ENCODE results near the gene ZNF407. TPM values are rescaled to one million over a fixed set of nuclear protein-coding genes. Genes with fewer than 3 reads are reported as not detected.

Gene ZNF407
- polyA plus RNA-seq, 1 experiment: 5.8 TPM

- Histone ChIP-seq H3K27ac (ENCODE audit: low read depth, low read length) (no peak overlapping the region), H3K9me3 (ENCODE audit: control insufficient read depth, insufficient read depth, low read length) (peaks cover 4% of the 10 kb centered on the region; the same call in 1 of the 2 replicates), H3K27me3 (ENCODE audit: control insufficient read depth, insufficient read depth, low read length) (no peaks in the 10 kb centered on the region), H3K4me3 (ENCODE audit: low read depth, low read length) (no peak overlapping the region)
- ChIA-PET POLR2A (no interaction called here), CTCF (interaction anchor here (1.5 kb wide), 1 partner anchor 203 kb away, joined by 3 read pairs; no protein-coding TSS in a partner anchor)
- DNase-seq (ENCODE audit: low read depth, low spot score): no peak
- TF ChIP-seq CTCF (IDR thresholded peaks at IDR 0.05; ENCODE audit: low read depth, low read length): no peak
Observed at GRCh38 chr18:74760436-74760835, 162.8 kb downstream of the ZNF407 start.

GRCh38 chr18:74766251-74766650 lies 168.6 kb downstream of the ZNF407 start:
- CTCF ChIA-PET: interaction anchor here (0.6 kb wide), 1 partner anchor 191 kb away, joined by 3 read pairs; no protein-coding TSS in a partner anchor
- Histone ChIP-seq H3K27me3 (ENCODE audit: control insufficient read depth, insufficient read depth, low read length) (no peaks in the 10 kb centered on the region), H3K27ac (ENCODE audit: low read depth, low read length) (no peak overlapping the region), H3K9me3 (ENCODE audit: control insufficient read depth, insufficient read depth, low read length) (peaks cover 4% of the 10 kb centered on the region; the same call in 1 of the 2 replicates), H3K4me3 (ENCODE audit: low read depth, low read length) (no peak overlapping the region)
- POLR2A ChIA-PET: no interaction called here
- no peak for TF ChIP-seq CTCF (IDR thresholded peaks at IDR 0.05; ENCODE audit: low read depth, low read length)
- no peak for DNase-seq (ENCODE audit: low read depth, low spot score)

GRCh38 chr18:74768096-74768495 lies 170.4 kb downstream of the ZNF407 start:
- CTCF ChIA-PET: interaction anchor here (0.7 kb wide), 1 partner anchor 51 kb away, joined by 3 read pairs; no protein-coding TSS in a partner anchor
- Histone ChIP-seq H3K4me3 (ENCODE audit: low read depth, low read length) (no peak overlapping the region), H3K27me3 (ENCODE audit: control insufficient read depth, insufficient read depth, low read length) (no peaks in the 10 kb centered on the region), H3K27ac (ENCODE audit: low read depth, low read length) (no peak overlapping the region), H3K9me3 (ENCODE audit: control insufficient read depth, insufficient read depth, low read length) (peaks cover 4% of the 10 kb centered on the region; the same call in 1 of the 2 replicates)
- POLR2A ChIA-PET: no interaction called here
- no peak for TF ChIP-seq CTCF (IDR thresholded peaks at IDR 0.05; ENCODE audit: low read depth, low read length)
- DNase-seq (ENCODE audit: low read depth, low spot score): no peak

GRCh38 chr18:74773171-74773624 lies 175.5 kb downstream of the ZNF407 start:
- Histone ChIP-seq H3K4me3 (ENCODE audit: low read depth, low read length) (no peak overlapping the region), H3K27me3 (ENCODE audit: control insufficient read depth, insufficient read depth, low read length) (no peaks in the 10 kb centered on the region), H3K27ac (ENCODE audit: low read depth, low read length) (no peak overlapping the region), H3K9me3 (ENCODE audit: control insufficient read depth, insufficient read depth, low read length) (no peaks in the 10 kb centered on the region)
- CTCF ChIA-PET: no interaction called here
- DNase-seq (ENCODE audit: low read depth, low spot score): no peak
- no peak for TF ChIP-seq CTCF (IDR thresholded peaks at IDR 0.05; ENCODE audit: low read depth, low read length)
- POLR2A ChIA-PET: no interaction called here

GRCh38 chr18:74774486-74774885 lies 176.8 kb downstream of the ZNF407 start:
- no peak for TF ChIP-seq CTCF (IDR thresholded peaks at IDR 0.05; ENCODE audit: low read depth, low read length)
- Histone ChIP-seq H3K9me3 (ENCODE audit: control insufficient read depth, insufficient read depth, low read length) (no peaks in the 10 kb centered on the region), H3K27ac (ENCODE audit: low read depth, low read length) (no peak overlapping the region), H3K4me3 (ENCODE audit: low read depth, low read length) (no peak overlapping the region), H3K27me3 (ENCODE audit: control insufficient read depth, insufficient read depth, low read length) (no peaks in the 10 kb centered on the region)
- POLR2A ChIA-PET: no interaction called here
- CTCF ChIA-PET: no interaction called here
- DNase-seq (ENCODE audit: low read depth, low spot score): no peak
